Choroid plexus epithelial cell (primary cell): ENCODE data around the gene PARL.

ENCODE experiments used
- DNase-seq: peaks from one replicate; pipeline ENCODE4 v3.0.0-alpha.2; 2010; ENCODE audit warnings: low read depth
- H3K4me3 ChIP-seq: 2 replicates; pipeline ENCODE4 v1.5.1; 2011; ENCODE audit warnings: low read depth, mild to moderate bottlenecking, control low read depth, low read length, moderate library complexity
- CTCF ChIP-seq: conservative IDR thresholded peaks from 2 replicates; pipeline ENCODE4 v1.5.1; 2011; ENCODE audit warnings: low read depth, mild to moderate bottlenecking, control low read depth, inconsistent platforms, low read length, moderate library complexity

Gene PARL

GRCh38 chr3:183895774-183896173 is 11.1 kb upstream of the PARL start:
- TF ChIP-seq CTCF: no peak
- no peak for DNase-seq
- no peak overlapping the region for H3K4me3 ChIP-seq

GRCh38 chr3:183895296-183895695 is 10.6 kb upstream of the PARL start:
- DNase-seq: peak; percentile 79
- TF ChIP-seq CTCF: peak; percentile 89
- H3K4me3 ChIP-seq: no peak overlapping the region

- H3K4me3 ChIP-seq: no peak overlapping the region
- no peak for DNase-seq
- no peak for TF ChIP-seq CTCF
Measured at GRCh38 chr3:183892610-183893214, 8.0 kb upstream of the PARL start.

GRCh38 chr3:183885766-183886165 is 1.1 kb upstream of the PARL start:
- H3K4me3 ChIP-seq: no peak overlapping the region
- no peak for DNase-seq
- no peak for TF ChIP-seq CTCF

- H3K4me3 ChIP-seq: peak overlapping the region; percentile 99
- DNase-seq: peak; percentile 30
- TF ChIP-seq CTCF: no peak
Measured at GRCh38 chr3:183884097-183884426, 618 bp downstream of the PARL start.

GRCh38 chr3:183883291-183884096 is 1.2 kb downstream of the PARL start:
- no peak for TF ChIP-seq CTCF
- H3K4me3 ChIP-seq: peak overlapping the region; percentile 99
- DNase-seq: no peak

- no peak overlapping the region for H3K4me3 ChIP-seq
- TF ChIP-seq CTCF: no peak
- no peak for DNase-seq
Measured at GRCh38 chr3:183880121-183880520, 4.6 kb downstream of the PARL start.
